ENCODE data around the gene CTCF. TPM values are rescaled to one million over a fixed set of nuclear protein-coding genes. Genes with fewer than 3 reads are reported as not detected.
A peak's percentile ranks its signal among the peaks of the same experiment; 100 is the strongest.

CTCF gene
- total and polyA plus RNA-seq, 2 donors (not counting 1 experiment from before 2014, with no cell fraction given), result 20.0 to 20.9 TPM

- no peaks in the 10 kb centered on the region for H4K20me1 ChIP-seq (ENCODE audit: control insufficient read depth, extremely low read depth, insufficient read depth, low read length)
- peaks cover 12% of the 10 kb centered on the region for H3K79me2 ChIP-seq (ENCODE audit: control insufficient read depth, insufficient read depth, low read length)
- H2AFZ ChIP-seq (ENCODE audit: low read length), result no peak overlapping the region
- H3K27me3 ChIP-seq (ENCODE audit: control insufficient read depth, insufficient read depth, low read length), result no peaks in the 10 kb centered on the region
- H3K4me3 ChIP-seq (replicated peaks in 1 of 4; ENCODE audit: control extremely low read depth in 1 of 4, insufficient read depth in 1 of 4, low read depth in 3 of 4, low read length in 4 of 4), result peak overlapping the region; percentile 61 to 79 (median 68)
- H3K9me3 ChIP-seq (ENCODE audit: control insufficient read depth, insufficient read depth, low read depth, low read length), result no peaks in the 10 kb centered on the region
- no peak for DNase-seq (ENCODE audit: low read depth in 2 of 2)
- peaks cover 8% of the 10 kb centered on the region for H3K4me1 ChIP-seq (ENCODE audit: control insufficient read depth, extremely low read depth, insufficient read depth, low read length)
- H3K36me3 ChIP-seq (ENCODE audit: control insufficient read depth, insufficient read depth, low read length), result peaks cover 16% of the 10 kb centered on the region
- peak overlapping the region; percentile 68 for H3K9ac ChIP-seq (ENCODE audit: insufficient read depth, low read length)
- H3K4me2 ChIP-seq (ENCODE audit: extremely low read depth, insufficient read depth, low read length), result peak overlapping the region; percentile 92
- H3K27ac ChIP-seq (ENCODE audit: insufficient read depth, low read length), result peak overlapping the region; percentile 52
- TF ChIP-seq, protein P1, sequence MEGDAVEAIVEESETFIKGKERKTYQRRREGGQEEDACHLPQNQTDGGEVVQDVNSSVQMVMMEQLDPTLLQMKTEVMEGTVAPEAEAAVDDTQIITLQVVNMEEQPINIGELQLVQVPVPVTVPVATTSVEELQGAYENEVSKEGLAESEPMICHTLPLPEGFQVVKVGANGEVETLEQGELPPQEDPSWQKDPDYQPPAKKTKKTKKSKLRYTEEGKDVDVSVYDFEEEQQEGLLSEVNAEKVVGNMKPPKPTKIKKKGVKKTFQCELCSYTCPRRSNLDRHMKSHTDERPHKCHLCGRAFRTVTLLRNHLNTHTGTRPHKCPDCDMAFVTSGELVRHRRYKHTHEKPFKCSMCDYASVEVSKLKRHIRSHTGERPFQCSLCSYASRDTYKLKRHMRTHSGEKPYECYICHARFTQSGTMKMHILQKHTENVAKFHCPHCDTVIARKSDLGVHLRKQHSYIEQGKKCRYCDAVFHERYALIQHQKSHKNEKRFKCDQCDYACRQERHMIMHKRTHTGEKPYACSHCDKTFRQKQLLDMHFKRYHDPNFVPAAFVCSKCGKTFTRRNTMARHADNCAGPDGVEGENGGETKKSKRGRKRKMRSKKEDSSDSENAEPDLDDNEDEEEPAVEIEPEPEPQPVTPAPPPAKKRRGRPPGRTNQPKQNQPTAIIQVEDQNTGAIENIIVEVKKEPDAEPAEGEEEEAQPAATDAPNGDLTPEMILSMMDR (conservative IDR thresholded peaks at IDR 0.05 in 1 of 2, IDR thresholded peaks at IDR 0.05 in 1 of 2; ENCODE audit: low read depth in 1 of 2, low read length in 2 of 2), result no peak
- TF ChIP-seq EZH2 (IDR thresholded peaks at IDR 0.05; ENCODE audit: low read length, missing control alignments), result no peak
These were observed 24.4 kb upstream of the CTCF start for GRCh38 chr16:67537636-67538591.

DNA sequence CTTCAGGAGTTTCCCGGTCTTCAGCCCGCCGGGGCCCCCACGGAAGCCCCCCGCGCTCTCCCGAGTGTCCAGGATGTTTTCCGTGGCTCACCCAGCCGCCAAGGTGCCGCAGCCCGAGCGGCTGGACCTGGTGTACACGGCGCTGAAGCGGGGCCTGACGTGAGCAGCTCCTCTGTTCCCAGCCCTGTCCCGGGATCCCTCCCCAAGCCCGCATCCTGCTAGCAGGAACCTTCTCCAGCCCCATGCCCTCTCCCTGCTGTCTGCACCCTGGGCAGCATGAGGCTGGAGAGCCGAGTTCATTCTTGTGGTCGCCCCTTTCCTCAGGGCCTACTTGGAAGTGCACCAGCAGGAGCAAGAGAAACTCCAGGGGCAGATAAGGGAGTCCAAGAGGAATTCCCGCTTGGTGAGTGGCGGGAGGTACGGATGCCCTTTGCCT is 23.6 kb upstream of the CTCF start:
- DNase-seq (ENCODE audit: low read depth in 2 of 2), result peak; percentile 54 to 76
- Histone ChIP-seq H3K79me2 (ENCODE audit: control insufficient read depth, insufficient read depth, low read length) (peaks cover 8% of the 10 kb centered on the region), H3K4me3 (replicated peaks in 1 of 4; ENCODE audit: control extremely low read depth in 1 of 4, insufficient read depth in 1 of 4, low read depth in 3 of 4, low read length in 4 of 4) (peak overlapping the region; percentile 5 to 79 (median 56)), H3K4me1 (ENCODE audit: control insufficient read depth, extremely low read depth, insufficient read depth, low read length) (peaks cover 8% of the 10 kb centered on the region), H4K20me1 (ENCODE audit: control insufficient read depth, extremely low read depth, insufficient read depth, low read length) (no peaks in the 10 kb centered on the region), H2AFZ (ENCODE audit: low read length) (no peak overlapping the region), H3K9me3 (ENCODE audit: control insufficient read depth, insufficient read depth, low read depth, low read length) (no peaks in the 10 kb centered on the region), H3K27ac (ENCODE audit: insufficient read depth, low read length) (no peak overlapping the region), H3K27me3 (ENCODE audit: control insufficient read depth, insufficient read depth, low read length) (no peaks in the 10 kb centered on the region), H3K9ac (ENCODE audit: insufficient read depth, low read length) (no peak overlapping the region), H3K4me2 (ENCODE audit: extremely low read depth, insufficient read depth, low read length) (peak overlapping the region; percentile 58), H3K36me3 (ENCODE audit: control insufficient read depth, insufficient read depth, low read length) (peaks cover 21% of the 10 kb centered on the region)
- TF ChIP-seq, protein P1 (conservative IDR thresholded peaks at IDR 0.05 in 1 of 2, IDR thresholded peaks at IDR 0.05 in 1 of 2; ENCODE audit: low read depth in 1 of 2, low read length in 2 of 2), result no peak
- no peak for TF ChIP-seq EZH2 (IDR thresholded peaks at IDR 0.05; ENCODE audit: low read length, missing control alignments)

- no peaks in the 10 kb centered on the region for H3K27me3 ChIP-seq (ENCODE audit: control insufficient read depth, insufficient read depth, low read length)
- no peak overlapping the region for H2AFZ ChIP-seq (ENCODE audit: low read length)
- H3K9ac ChIP-seq (ENCODE audit: insufficient read depth, low read length), result no peak overlapping the region
- no peak overlapping the region for H3K27ac ChIP-seq (ENCODE audit: insufficient read depth, low read length)
- no peaks in the 10 kb centered on the region for H3K9me3 ChIP-seq (ENCODE audit: control insufficient read depth, insufficient read depth, low read depth, low read length)
- no peak overlapping the region for H3K4me3 ChIP-seq (replicated peaks in 1 of 4; ENCODE audit: control extremely low read depth in 1 of 4, insufficient read depth in 1 of 4, low read depth in 3 of 4, low read length in 4 of 4)
- peaks cover 22% of the 10 kb centered on the region for H3K36me3 ChIP-seq (ENCODE audit: control insufficient read depth, insufficient read depth, low read length)
- no peak overlapping the region for H3K4me2 ChIP-seq (ENCODE audit: extremely low read depth, insufficient read depth, low read length)
- no peaks in the 10 kb centered on the region for H4K20me1 ChIP-seq (ENCODE audit: control insufficient read depth, extremely low read depth, insufficient read depth, low read length)
- peaks cover 8% of the 10 kb centered on the region for H3K4me1 ChIP-seq (ENCODE audit: control insufficient read depth, extremely low read depth, insufficient read depth, low read length)
- no peak for DNase-seq (ENCODE audit: low read depth in 2 of 2)
- H3K79me2 ChIP-seq (ENCODE audit: control insufficient read depth, insufficient read depth, low read length), result peaks cover 8% of the 10 kb centered on the region
- TF ChIP-seq EZH2 (IDR thresholded peaks at IDR 0.05; ENCODE audit: low read length, missing control alignments), result no peak
- TF ChIP-seq, protein P1 (conservative IDR thresholded peaks at IDR 0.05 in 1 of 2, IDR thresholded peaks at IDR 0.05 in 1 of 2; ENCODE audit: low read depth in 1 of 2, low read length in 2 of 2), result no peak
These were observed 23.1 kb upstream of the CTCF start for GRCh38 chr16:67539271-67539670.
